NOMO-1 treated with DMSO at 0.1 percent for 48 hours (cell line): ENCODE results near the gene ARHGAP10.
A peak's percentile ranks its signal among the peaks of the same experiment; 100 is the strongest.

ENCODE experiments used
- DNase-seq: peaks from one replicate; lab custom pipeline; 2025; ENCODE audit not compliant: unreplicated experiment; lab: John Stamatoyannopoulos, UW

The ARHGAP10 gene

GRCh38 chr4:148059617-148060180 lies 327.8 kb downstream of the ARHGAP10 start:
- DNase-seq = peak; percentile 8

GRCh38 chr4:148060264-148061140 lies 328.6 kb downstream of the ARHGAP10 start:
- DNase-seq = no peak

GRCh38 chr4:148061141-148061481 lies 329.2 kb downstream of the ARHGAP10 start:
- no peak for DNase-seq

- DNase-seq = no peak
Measured at GRCh38 chr4:148061795-148062194, 329.9 kb downstream of the ARHGAP10 start.

- DNase-seq = no peak
Measured at GRCh38 chr4:148062301-148062950, 330.5 kb downstream of the ARHGAP10 start.

GRCh38 chr4:148064451-148064850 lies 332.6 kb downstream of the ARHGAP10 start:
- DNase-seq = no peak

GRCh38 chr4:148065075-148065474 lies 333.2 kb downstream of the ARHGAP10 start:
- no peak for DNase-seq

- DNase-seq = no peak
Measured at GRCh38 chr4:148067301-148067916, 335.5 kb downstream of the ARHGAP10 start.

- DNase-seq = no peak
Measured at GRCh38 chr4:148068065-148068911, 336.4 kb downstream of the ARHGAP10 start.

GRCh38 chr4:148069086-148069894 lies 337.4 kb downstream of the ARHGAP10 start:
- DNase-seq = no peak

- DNase-seq = no peak
Measured at GRCh38 chr4:148069895-148070178, 337.9 kb downstream of the ARHGAP10 start.

- no peak for DNase-seq
Measured at GRCh38 chr4:148071009-148071408, 339.1 kb downstream of the ARHGAP10 start.

- no peak for DNase-seq
Measured at GRCh38 chr4:148072789-148073188, 340.9 kb downstream of the ARHGAP10 start.

- no peak for DNase-seq
Measured at GRCh38 chr4:148073349-148073748, 341.5 kb downstream of the ARHGAP10 start.

GRCh38 chr4:148074462-148074861 lies 342.6 kb downstream of the ARHGAP10 start:
- no peak for DNase-seq

GRCh38 chr4:148075438-148075837 lies 343.6 kb downstream of the ARHGAP10 start:
- no peak for DNase-seq

- DNase-seq = no peak
Measured at GRCh38 chr4:148076964-148077363, 345.1 kb downstream of the ARHGAP10 start.

- DNase-seq = no peak
Measured at GRCh38 chr4:148077581-148077980, 345.7 kb downstream of the ARHGAP10 start.

- DNase-seq = no peak
Measured at GRCh38 chr4:148078061-148078460, 346.2 kb downstream of the ARHGAP10 start.

- no peak for DNase-seq
Measured at GRCh38 chr4:148079961-148080360, 348.1 kb downstream of the ARHGAP10 start.
